GM20000 (cell line): ENCODE results near the gene KIRREL1.
A peak's percentile ranks its signal among the peaks of the same experiment; 100 is the strongest.

Experiments
- DNase-seq: peaks from one replicate; pipeline ENCODE4 v3.0.0; 2012; ENCODE audit warnings: low spot score
- CTCF ChIP-seq: IDR thresholded peaks from 2 replicates; pipeline ENCODE4 v1.5.1; 2012; ENCODE audit warnings: mild to moderate bottlenecking, control low read depth; ENCODE audit errors: extremely low read depth, missing control alignments

The KIRREL1 gene

GRCh38 chr1:158089476-158089875 lies 96.0 kb downstream of the KIRREL1 start:
- DNase-seq, result no peak
- TF ChIP-seq CTCF, result no peak

GRCh38 chr1:158089925-158090637 lies 96.6 kb downstream of the KIRREL1 start:
- DNase-seq, result no peak
- TF ChIP-seq CTCF, result no peak

- TF ChIP-seq CTCF, result no peak
- no peak for DNase-seq
Observed at GRCh38 chr1:158093376-158093775, 99.9 kb downstream of the KIRREL1 start.

GRCh38 chr1:158094571-158094970 lies 101.1 kb downstream of the KIRREL1 start:
- no peak for DNase-seq
- no peak for TF ChIP-seq CTCF

- TF ChIP-seq CTCF, result peak; percentile 82
- peak; percentile 72 for DNase-seq
Observed at GRCh38 chr1:158095737-158096335, 102.4 kb downstream of the KIRREL1 start.

GRCh38 chr1:158098256-158098655 lies 104.8 kb downstream of the KIRREL1 start:
- DNase-seq, result no peak
- TF ChIP-seq CTCF, result no peak

GRCh38 chr1:158099185-158099584 lies 105.7 kb downstream of the KIRREL1 start:
- DNase-seq, result no peak
- no peak for TF ChIP-seq CTCF
